Measurements from ENCODE around the gene TMEM196. TPM values are rescaled to one million over a fixed set of nuclear protein-coding genes. Genes with fewer than 3 reads are reported as not detected.
"Not testable (repeated sequence)": the region's sequence is repeated elsewhere in the genome, so short reads cannot be mapped to it uniquely, and the experiment has no call there.

The TMEM196 gene
- total RNA-seq, 1 experiment from 2014 or later = not detected

GRCh38 chr7:19692111-19692828, 81.1 kb downstream of the TMEM196 start:
- Histone ChIP-seq H3K4me1 (ENCODE audit: control insufficient read depth, insufficient read depth, low read length) (no peaks in the 10 kb centered on the region), H3K9me3 (ENCODE audit: control insufficient read depth, insufficient read depth, low read depth, low read length) (no peaks in the 10 kb centered on the region; the same call in 1 of the 2 replicates), H3K36me3 (ENCODE audit: control insufficient read depth, insufficient read depth, low read length) (peaks cover 3% of the 10 kb centered on the region; the same call in 1 of the 2 replicates), H3K4me3 (ENCODE audit: low read depth in 2 of 2, low read length in 2 of 2) (no peak overlapping the region), H3K27me3 (ENCODE audit: control insufficient read depth, insufficient read depth, low read length) (no peaks in the 10 kb centered on the region), H3K27ac (ENCODE audit: low read length) (no peak overlapping the region)
- ChIA-PET CTCF (no interaction called here), POLR2A (no interaction called here)
- intact Hi-C loops (cut with micrococcal nuclease; ENCODE audit: unreplicated experiment) = no loop called here
- no peak for DNase-seq (ENCODE audit: low read depth, low spot score)
- ATAC-seq = no peak
- BruUV-seq (replicated peaks) = no TSS peak
- in situ Hi-C loops (cut with HindIII; ENCODE audit: low pct_unique_long_range_greater_than_20kb, low sequenced_read_pairs) = no loop called here
- TF ChIP-seq CTCF (IDR thresholded peaks at IDR 0.05) (no peak), SIN3A (IDR thresholded peaks at IDR 0.05; ENCODE audit: borderline replicate concordance, insufficient read depth, low read depth, low read length) (no peak), REST (IDR thresholded peaks at IDR 0.05; ENCODE audit: insufficient read depth in 1 of 2, low read depth in 2 of 2, low read length in 1 of 2) (no peak), TCF7L2 (IDR thresholded peaks at IDR 0.05; ENCODE audit: low read depth, low read length) (no peak), POLR2AphosphoS5 (IDR thresholded peaks at IDR 0.05; ENCODE audit: low read depth, low read length) (no peak)

- BruUV-seq (replicated peaks) = no TSS peak
- H3K27me3 ChIP-seq (ENCODE audit: control insufficient read depth, insufficient read depth, low read length) = no peaks in the 10 kb centered on the region
- in situ Hi-C loops (cut with HindIII; ENCODE audit: low pct_unique_long_range_greater_than_20kb, low sequenced_read_pairs) (no loop called here), intact Hi-C loops (cut with micrococcal nuclease; ENCODE audit: unreplicated experiment) (no loop called here)
- ATAC-seq (no peak), DNase-seq (ENCODE audit: low read depth, low spot score) (no peak)
- no peak overlapping the region for H3K27ac ChIP-seq (ENCODE audit: low read length)
- H3K36me3 ChIP-seq (ENCODE audit: control insufficient read depth, insufficient read depth, low read length) = no peaks in the 10 kb centered on the region
- H3K4me1 ChIP-seq (ENCODE audit: control insufficient read depth, insufficient read depth, low read length) = no peaks in the 10 kb centered on the region
- no peaks in the 10 kb centered on the region; the same call in 1 of the 2 replicates for H3K9me3 ChIP-seq (ENCODE audit: control insufficient read depth, insufficient read depth, low read depth, low read length)
- ChIA-PET POLR2A (no interaction called here), CTCF (interaction anchor here (0.5 kb wide), 1 partner anchor 1025 kb away, joined by 3 read pairs; no protein-coding TSS in a partner anchor)
- TF ChIP-seq TCF7L2 (IDR thresholded peaks at IDR 0.05; ENCODE audit: low read depth, low read length) = no peak
- TF ChIP-seq POLR2AphosphoS5 (IDR thresholded peaks at IDR 0.05; ENCODE audit: low read depth, low read length) = no peak
- no peak for TF ChIP-seq REST (IDR thresholded peaks at IDR 0.05; ENCODE audit: insufficient read depth in 1 of 2, low read depth in 2 of 2, low read length in 1 of 2)
- no peak overlapping the region for H3K4me3 ChIP-seq (ENCODE audit: low read depth in 2 of 2, low read length in 2 of 2)
Measured at GRCh38 chr7:19690736-19691135, 82.7 kb downstream of the TMEM196 start.

- ATAC-seq; H3K4me1 ChIP-seq (ENCODE audit: control insufficient read depth, insufficient read depth, low read length); H3K27ac ChIP-seq (ENCODE audit: low read length); DNase-seq (ENCODE audit: low read depth, low spot score); H3K4me3 ChIP-seq (ENCODE audit: low read depth in 2 of 2, low read length in 2 of 2); CTCF ChIA-PET; H3K27me3 ChIP-seq (ENCODE audit: control insufficient read depth, insufficient read depth, low read length); intact Hi-C loops (cut with micrococcal nuclease; ENCODE audit: unreplicated experiment); H3K36me3 ChIP-seq (ENCODE audit: control insufficient read depth, insufficient read depth, low read length); H3K9me3 ChIP-seq (ENCODE audit: control insufficient read depth, insufficient read depth, low read depth, low read length); in situ Hi-C loops (cut with HindIII; ENCODE audit: low pct_unique_long_range_greater_than_20kb, low sequenced_read_pairs); BruUV-seq (replicated peaks): not testable (repeated sequence)
- POLR2A ChIA-PET = interaction anchor here (0.7 kb wide), 1 partner anchor 37 kb away, joined by 3 read pairs; no protein-coding TSS in a partner anchor
Measured at GRCh38 chr7:19689130-19689529, 84.3 kb downstream of the TMEM196 start.
